ENCODE results near the gene CCDC88C.

GRCh38 chr14:91390165-91390778 lies 27.3 kb downstream of the CCDC88C start:
- TF ChIP-seq CTCF (conservative IDR thresholded peaks at IDR 0.05; ENCODE audit: low read length) (no peak), EZH2phosphoT487 (IDR thresholded peaks at IDR 0.05; ENCODE audit: borderline replicate concordance, low read depth, low read length) (no peak)

Measured in OCI-LY7 (cell line).